GM19397 (cell line): ENCODE data around the gene HIRIP3.
"Not testable (repeated sequence)": the region's sequence is repeated elsewhere in the genome, so short reads cannot be mapped to it uniquely, and the experiment has no call there.

Source experiments
- ATAC-seq: cut with Tn5 transposase; IDR thresholded peaks from one replicate; pipeline ENCODE4 v1.9.1; 2021; ENCODE audit warnings: mild to moderate bottlenecking, moderate library complexity; ENCODE audit not compliant: unreplicated experiment

HIRIP3 gene

GRCh38 chr16:29962344-29962994, 32.9 kb downstream of the HIRIP3 start:
- ATAC-seq = no peak

GRCh38 chr16:29961479-29962343, 33.7 kb downstream of the HIRIP3 start, which contains the start of gene TMEM219:
Gene TMEM219 (plus strand): TSS chr16:29962079. CDS start chr16:29963144, 1,065 bp downstream.
- peak; percentile 89 for ATAC-seq

DNA sequence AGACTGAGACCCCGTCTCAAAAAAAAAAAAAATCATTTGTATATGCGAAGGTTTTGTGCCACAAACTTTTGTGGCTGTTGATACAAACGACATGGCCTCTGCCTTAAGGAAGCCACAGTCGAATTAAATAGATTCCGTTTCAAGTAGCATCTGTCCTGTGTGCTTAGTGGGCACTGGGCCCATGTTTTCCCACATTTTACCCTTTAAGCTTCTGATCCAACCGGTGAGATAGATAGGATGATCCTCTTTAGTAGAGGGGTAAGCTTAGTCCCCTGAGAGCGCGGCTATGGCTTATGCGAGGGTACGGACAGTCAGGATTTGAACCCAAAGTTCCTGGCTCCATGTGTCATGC, 34.3 kb downstream of the HIRIP3 start:
- no peak for ATAC-seq

GRCh38 chr16:29959821-29960220, 35.6 kb downstream of the HIRIP3 start:
- ATAC-seq = not testable (repeated sequence)

DNA sequence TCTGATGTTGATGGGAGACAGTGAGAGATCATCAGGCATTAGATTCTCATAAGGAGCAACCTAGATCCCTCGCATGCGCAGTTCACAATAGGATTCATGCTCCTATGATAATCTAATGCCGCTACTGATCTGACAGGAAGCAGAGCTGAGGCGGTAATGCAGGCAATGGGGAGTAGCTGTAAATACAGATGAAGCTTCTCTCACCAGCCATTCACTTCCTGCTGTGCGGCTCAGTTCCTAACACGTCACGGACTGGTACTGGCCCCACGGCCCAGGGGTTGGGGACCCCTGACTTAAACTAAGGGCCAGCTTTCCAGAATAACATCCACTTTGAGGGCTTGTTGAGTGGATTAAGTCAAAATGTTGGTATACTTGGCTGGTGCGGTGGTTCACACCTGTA, 36.1 kb downstream of the HIRIP3 start:
- ATAC-seq = no peak

DNA sequence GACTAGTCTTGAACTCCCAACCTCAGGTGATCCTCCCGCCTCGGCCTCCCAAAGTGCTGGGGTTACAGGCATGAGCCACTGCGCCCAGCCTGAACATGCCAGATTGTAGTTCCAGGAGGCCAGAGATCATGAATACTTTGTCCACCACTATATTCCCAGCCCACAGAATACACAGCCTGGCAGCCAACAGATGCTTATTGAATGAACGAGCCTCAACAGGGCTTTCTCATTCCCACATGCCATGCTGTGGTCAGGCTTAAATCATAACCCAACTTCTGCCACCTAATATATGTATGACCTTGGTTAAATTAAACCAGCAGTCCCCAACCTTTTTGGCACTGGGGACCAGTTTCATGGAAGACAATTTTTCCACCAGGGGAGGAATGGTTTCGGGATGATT, 36.7 kb downstream of the HIRIP3 start:
- ATAC-seq = no peak

DNA sequence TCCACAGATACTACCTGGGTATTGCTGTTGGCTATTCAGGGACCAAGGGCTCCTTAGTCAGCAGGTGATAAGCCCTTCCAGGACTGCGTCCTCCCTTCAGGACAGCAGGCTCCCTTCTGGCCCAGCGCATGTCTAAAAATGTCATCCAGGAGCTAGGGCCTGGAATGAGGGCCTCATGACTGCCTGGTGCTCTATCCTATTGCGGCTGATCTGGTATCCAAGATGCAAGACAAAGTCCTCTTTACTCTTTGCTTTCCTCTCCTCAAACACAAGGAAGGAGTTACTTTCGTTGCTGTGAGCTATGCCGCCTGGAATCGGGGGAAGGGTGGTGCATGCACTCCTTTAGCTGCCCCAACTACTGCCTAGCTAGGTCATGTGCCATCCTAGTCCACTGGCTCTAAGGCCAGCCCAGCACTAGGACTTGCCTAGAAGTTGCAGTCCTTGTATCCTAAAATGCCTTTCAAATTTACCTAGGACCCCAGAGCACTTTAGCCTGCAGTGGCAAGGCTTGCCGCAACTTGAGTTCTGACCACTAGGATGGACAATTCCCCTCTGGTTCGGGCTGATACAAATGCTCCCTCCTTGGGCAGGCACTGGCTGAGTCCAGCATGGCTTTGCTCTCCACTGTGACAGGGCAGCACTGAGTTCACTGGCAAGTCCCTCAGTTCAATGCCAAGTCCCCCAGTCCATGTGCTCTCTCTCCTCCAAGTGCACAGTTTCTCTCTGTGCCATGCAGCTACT, 43.6 kb downstream of the HIRIP3 start:
- ATAC-seq = no peak

DNA sequence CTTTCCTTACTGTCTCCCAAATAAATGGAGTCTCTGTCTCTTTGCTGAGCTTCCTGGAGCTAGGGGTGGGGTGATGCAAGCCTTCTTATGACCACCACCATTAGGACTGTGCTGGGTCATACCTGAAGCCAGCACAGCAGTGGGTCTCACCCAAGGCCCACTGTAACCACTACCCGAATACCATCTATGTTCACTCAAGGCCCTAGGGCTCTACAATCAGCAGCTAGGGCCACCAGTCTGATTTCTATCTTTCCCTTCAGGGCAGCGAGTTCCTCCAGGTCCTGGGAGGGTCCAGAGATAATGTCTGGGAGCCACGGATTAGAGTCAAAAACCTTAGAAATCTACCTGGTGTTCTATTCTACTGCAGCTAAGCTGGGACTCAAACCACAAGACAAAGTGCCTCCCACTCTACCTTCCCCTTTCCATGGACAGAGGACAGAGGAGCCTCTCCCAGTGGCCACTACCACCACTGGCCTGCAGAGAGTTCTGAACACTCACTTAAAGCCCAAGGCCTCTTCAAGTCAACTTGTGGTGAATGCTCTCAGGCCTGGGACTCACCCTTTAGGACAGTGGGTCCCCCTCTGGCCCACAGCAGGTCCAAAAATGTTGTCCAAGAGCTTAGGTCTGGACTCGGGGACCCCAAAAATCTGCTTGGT, 44.5 kb downstream of the HIRIP3 start:
- no peak for ATAC-seq

DNA sequence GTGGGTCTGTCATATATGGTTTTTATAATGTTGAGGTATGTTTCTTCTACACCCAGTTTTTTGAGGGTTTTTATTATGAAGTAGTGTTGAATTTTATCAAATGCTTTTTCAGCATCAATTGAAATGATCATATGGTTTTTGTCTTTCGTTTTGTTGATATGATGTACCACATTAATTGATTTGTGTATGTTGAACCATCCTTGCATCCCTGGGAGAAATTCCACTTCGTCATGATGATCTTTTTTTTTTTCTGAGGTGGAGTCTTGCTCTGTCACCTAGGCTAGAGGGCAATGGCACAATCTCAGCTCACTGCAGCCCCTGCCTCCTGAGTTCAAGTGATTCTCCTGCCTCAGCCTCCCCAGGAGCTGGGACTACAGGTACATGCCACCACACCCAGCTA, 47.5 kb downstream of the HIRIP3 start:
- no peak for ATAC-seq

GRCh38 chr16:29943846-29944799, 51.3 kb downstream of the HIRIP3 start:
- ATAC-seq = no peak
